Right ventricle myocardium inferior (tissue), 1 donor: Measurements from ENCODE around the gene BRPF3. TPM values are rescaled to one million over a fixed set of nuclear protein-coding genes. Genes with fewer than 3 reads are reported as not detected.

Experiments used
- total RNA-seq: library from RNA; stranded (reverse); fragmentation: NEBNext Ultra II Directional; extraction: Animal tissue kit (Norgen Biotek cat#: 25700); gene quantifications from one replicate; pipeline ENCODE4 v1.2.1, GENCODE V29; 2021
- donor health status: DM: no; HTN: yes; CAD: no; lungs with severe emphysema.

Gene BRPF3
- total RNA-seq, 1 donor from 2014 or later = 24.8 TPM

Other genes with a start within 250 kb of the BRPF3 start
- not detected for gene SLC26A8, start 172.1 kb upstream of the BRPF3 start, total RNA-seq
- gene MAPK14, start 168.9 kb upstream of the BRPF3 start, total RNA-seq = 27.1 TPM
- 0.70 TPM for gene MAPK13, start 66.2 kb upstream of the BRPF3 start, total RNA-seq
- gene PNPLA1, start 73.3 kb downstream of the BRPF3 start, total RNA-seq = not detected
- not detected for gene BNIP5, start 140.1 kb downstream of the BRPF3 start, total RNA-seq
- gene ETV7, start 190.9 kb downstream of the BRPF3 start, total RNA-seq = 0.38 TPM
- gene PXT1, start 246.1 kb downstream of the BRPF3 start, total RNA-seq = not detected
- 26.4 TPM for gene KCTD20, start 246.3 kb downstream of the BRPF3 start, total RNA-seq